GM21786 (cell line): ENCODE measurements around the gene GET4.
"Not testable (repeated sequence)": the region's sequence is repeated elsewhere in the genome, so short reads cannot be mapped to it uniquely, and the experiment has no call there.

Source experiments
- ATAC-seq: cut with Tn5 transposase; IDR thresholded peaks from one replicate; pipeline ENCODE4 v1.9.1; 2021; ENCODE audit not compliant: unreplicated experiment

The GET4 gene

DNA sequence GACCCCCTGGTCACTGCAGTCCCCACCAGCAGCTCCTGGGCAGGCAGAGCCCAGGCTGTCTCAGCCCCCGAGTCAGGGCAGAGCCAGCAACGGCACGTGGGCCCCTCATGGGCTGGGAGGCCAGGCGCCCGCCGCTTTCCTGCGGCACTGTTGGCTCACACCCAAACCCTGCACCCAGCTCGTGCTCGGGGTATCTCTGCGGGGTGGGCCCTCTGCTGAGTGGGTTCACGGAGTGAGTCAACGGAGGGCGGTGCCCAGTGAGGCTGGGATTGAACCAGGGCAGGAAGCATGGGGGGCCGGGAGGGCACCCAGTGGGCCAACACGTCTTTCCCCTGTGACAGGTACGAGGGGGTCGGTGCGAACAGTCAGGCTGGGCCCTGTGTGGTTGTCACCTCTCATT is 49.2 kb downstream of the GET4 start:
- ATAC-seq: no peak

DNA sequence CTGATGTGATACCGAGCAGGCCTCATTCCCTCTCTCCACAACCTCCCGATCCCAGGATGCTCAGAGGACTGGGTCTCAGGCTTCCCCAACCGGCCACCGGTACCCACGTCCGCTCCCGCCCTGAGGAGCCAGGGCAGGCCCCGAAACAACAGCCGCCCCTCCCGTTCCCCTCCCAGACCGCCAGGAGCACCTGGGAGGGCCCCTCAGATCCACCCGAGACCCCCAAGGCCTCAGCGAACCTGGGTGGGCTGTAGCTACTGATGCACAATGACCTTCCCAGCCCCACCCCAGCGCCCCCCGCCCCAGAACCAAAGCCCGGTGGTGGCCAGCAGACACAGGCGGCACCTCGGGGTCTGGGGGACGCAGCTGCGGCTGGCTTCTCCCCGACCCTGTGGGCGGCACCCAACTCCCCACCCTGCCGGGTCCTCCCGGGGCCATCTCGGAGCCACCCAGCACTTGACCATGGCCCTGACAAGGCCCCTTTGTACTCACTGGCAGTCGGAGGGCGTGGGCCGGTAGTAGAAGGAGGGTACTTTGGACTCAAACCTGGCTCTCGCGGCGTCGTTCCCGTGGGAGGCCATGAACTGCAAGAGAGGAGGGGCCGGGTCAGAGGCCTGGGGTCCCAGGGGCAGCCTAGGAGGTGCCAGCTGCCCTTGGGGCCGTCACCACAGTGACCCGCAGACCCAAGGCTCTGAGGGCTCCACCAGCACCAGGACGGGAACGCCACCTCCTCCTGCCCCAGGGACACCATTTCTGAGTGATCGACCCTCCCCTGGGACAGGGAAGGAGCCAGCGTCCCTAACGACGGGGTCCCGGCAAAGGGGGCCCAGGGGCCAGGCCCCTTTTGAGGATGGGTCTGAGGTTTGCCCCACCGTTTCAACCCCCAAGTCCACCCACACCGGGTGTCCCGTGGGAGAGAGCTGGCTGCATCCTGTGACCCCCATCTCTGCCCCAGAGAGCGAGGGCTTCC is 50.0 kb downstream of the GET4 start:
- no peak for ATAC-seq

DNA sequence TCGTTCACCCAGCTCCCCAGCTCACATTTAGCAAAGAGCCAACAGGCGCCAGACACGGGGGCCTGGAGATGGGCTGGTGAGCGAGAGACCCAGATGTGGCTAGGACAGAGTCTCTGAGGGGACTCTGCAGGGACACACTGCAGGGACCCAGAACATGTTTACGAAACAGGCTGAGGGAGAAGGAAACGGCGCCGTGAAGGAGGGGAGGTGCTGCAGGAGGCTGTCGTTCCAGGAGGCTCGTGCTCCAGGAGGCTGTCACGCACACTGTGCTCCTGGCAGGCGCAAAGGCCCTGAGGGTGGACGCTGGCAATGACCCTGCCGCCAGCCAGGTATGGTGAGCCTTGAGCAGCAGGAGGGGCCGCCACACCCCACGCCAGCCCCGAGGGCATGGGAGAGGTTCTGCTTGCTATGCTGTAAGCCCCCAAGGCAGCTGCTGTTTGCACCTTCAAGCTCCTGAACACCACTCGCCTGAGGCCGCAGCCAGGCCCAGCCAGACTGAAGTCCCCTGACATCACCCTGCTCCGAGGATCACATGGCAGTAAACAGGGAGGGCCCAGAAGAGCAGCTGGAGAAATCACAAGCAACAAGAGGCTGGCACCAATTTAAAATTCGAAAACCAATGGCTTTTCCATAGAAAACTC is 50.8 kb downstream of the GET4 start:
- no peak for ATAC-seq

DNA sequence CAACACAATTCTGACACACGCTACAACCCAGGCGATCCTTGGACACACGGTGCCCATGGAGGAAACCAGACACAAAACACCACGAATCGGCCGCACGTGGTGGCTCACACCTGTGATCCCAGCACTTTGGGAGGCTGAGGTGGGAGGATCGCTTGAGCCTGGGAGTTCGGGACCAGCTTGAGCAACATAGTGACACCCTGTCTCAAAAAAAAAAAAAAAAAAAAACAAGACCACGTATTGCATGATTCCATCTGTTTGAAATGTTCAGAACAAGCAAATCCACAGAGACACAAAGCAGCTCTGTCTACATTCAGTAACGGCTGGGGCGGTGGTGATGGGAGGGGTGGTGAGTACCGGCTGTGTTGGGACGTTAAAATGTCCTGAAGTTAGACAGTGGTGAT is 53.0 kb downstream of the GET4 start:
- no peak for ATAC-seq

DNA sequence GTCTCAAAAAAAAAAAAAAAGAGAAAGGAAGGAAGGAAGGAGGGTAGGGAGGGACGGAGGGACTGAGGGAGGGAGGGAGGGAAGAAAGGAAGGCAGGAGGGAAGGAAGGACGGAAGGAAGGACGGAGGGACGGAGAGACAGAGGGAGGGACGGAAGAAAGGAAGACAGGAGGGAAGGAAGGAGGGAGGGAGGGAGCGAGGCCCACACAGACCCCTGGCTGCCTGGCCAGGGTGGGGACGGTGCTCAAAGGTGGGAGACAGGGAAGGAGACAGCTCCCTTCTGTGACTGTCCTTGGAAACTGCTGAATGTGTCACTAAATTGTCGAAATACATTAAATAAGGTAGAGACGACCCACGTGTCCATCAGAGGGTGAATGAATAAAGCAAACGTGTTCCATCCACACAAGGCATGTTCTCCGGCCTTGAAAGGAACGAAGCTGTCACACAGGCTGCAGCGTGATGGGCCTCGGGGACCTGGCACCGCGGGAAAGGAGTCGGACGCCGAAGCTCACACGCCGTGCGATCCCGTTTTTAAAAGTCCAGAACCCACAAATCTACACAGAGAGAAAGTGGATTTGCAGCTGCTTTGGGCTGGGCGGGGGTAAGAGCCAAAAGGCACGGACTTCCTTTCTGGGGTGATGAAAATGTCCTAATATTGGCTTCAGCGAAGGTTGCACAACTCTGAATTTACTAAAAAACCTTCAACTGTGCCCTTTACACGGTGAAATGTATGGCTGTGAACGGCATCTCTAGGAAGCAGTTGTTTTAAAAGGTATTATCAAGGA is 54.8 kb downstream of the GET4 start:
- no peak for ATAC-seq

DNA sequence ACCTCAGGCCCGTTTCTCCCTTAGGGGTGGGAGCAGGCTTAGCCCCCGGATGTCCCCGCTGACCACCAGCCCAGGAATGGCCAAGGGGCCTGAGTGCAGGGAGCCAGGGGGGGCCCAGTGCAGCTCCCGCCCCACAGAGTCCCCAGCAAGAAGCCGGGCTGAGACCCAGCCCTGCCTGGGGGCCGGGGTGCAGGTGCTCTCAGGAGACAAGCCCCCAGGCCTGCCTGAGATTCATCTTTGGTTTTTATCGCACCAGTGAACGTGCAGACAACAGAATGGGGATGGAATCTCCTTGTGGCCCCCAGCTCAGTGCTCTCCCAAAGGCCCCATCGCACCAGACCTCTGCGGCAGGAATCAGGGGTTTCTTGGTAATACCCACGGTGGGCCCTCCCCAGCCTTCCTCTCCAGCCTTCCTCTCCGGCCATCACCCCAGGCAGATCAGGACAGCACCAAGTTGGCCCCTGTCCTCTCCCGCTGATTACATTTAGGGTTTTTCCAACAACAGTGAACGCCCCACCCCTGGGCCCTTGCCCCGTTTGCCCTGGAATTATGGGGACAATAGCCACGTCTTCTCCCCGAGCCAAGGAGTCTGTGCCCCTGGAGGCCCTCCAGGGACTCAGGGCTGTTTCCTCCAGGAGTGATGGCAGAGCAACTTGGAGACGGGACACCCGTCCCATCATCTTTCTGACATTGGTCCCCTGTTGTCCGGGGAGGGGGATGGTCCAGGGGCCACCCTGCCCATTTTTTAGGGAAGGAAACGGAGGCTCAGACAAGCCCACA is 55.7 kb downstream of the GET4 start:
- no peak for ATAC-seq

DNA sequence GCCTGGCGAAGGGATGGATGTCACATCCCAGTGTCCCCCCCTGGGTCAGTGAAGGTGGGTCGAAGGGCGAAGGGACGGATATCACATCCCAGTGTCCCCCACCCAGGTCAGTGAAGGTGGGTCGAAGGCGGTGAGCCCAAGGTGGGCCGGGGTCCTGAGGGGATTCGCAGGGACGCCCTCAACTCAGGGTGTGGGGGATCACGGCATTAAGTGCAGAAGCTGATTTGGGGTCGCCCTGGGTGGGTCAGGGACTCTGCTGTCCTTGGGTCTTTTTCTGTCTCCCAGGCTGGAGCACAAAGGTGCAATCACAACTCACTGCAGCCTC is 56.3 kb downstream of the GET4 start:
- ATAC-seq: no peak

DNA sequence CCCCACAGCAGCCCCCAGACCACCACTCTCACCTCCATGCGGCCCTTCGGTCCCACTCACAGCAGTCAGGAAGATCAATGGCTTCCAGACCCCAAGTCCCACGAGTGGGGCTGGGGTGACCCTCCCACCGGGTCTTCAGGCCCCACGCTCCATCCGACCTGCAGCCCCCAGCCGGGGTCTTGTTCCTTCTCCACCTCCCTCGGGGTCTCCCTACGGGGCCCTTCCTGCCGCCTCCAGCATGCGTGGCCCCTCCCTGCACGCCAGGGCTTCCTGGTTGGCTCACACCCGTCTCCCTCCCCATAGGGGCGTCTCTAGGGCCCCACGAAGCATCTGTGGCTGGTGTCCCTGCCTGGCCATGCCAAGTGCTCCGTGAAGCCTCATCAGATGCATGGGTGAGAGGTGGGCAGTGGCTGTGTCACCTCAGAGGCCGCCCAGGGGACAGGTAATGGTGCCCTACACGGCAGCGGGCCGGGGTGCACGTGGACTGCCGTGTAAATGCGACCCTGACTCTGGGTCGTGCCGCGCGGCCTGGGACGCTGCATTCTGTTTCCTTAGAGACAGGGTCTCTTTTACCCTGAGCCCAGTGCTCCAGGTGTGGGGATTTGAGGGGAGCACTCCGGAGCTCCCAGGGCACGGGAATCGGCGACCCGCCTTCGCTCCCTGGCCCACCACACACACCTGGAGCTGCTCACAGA is 58.3 kb downstream of the GET4 start:
- ATAC-seq: no peak

DNA sequence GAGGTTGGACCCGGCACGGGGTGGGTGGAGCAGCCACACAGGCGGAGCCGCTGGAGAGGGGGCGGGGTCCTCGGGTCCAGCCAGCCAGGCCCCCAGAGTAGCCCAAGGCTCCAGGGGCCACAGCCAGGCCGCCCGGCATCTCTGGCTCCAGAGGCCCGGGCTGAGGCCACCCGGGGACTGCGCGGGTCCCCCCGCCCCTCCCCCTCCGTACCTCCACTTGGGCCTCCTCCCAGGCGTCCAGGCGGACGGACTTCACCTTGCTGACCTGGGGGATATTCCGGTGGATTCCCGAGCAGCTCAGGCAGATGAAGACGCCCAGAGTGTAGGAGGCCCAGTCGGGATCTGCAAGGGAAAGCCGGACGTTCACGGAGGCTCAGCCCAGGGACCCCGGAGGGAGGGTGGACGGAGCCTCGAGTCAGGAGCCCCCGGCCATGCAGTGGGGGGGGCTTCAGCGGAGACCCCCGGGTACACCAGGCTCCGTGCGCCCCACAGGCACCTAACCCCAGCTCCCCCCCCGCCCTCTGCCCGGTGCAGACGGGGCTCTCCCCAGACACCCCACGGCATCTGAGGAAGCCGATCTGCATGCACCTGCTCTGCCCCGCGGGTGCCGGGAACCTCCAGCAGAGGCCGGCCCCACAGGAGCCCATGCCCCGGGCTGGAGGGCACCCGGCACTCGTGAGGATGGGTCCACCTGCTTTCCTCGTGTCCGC is 59.0 kb downstream of the GET4 start:
- no peak for ATAC-seq

DNA sequence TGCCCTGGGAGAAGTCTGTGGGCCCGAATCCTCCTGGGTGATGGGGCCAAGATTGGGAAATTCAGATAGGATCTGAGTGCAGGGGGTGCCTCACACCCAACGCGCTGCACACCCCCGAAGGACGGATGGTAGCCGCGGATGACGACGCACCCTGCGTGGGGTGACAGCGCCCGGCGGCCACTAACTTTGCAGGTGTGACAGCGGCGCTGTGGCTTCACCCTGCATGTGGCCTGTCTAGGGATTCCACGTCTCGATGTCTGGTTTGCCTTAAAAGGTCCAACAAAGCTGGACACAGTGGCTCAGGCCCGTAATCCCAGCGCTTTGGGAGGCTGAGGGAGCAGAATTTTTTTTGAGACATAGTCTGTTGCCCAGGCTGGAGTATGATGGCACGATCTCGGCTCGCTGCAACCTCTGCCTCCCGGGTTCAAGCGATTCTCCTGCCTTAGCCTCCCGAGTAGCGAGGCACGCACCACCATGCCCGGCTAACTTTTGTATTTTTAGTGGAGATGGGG is 59.6 kb downstream of the GET4 start:
- no peak for ATAC-seq

DNA sequence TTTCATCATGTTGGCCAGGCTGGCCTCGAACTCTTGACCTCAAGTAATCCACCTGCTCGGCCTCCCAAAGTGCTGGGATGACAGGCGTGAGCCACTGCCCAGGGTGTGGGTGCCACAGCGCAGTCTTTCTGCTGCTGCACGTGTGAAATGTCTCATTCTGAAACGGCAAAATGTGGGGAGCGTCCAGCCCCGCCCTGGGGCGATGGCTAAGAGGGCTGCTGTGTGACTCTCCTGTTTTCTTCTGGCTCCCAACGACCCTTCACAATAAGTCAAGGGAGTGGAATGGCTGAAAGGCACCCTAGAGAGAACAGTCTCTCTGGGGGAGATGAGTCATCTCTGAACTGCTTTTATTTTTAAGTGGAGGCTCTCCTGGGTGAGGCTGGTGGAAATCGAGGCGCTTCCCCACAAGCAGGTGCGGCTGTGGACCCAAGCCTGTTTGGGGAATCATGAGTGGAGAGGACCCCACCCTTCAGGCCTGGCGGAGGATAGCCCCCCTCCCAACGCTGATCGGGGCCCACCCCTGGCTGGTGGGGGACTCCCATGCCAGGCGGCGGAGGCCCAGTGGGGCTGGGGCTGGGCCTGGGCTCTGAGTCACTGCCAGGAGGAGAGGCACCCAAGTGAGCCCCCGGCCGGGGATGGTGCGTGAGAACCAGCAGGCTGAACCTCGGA is 60.2 kb downstream of the GET4 start:
- ATAC-seq: peak; percentile 86

DNA sequence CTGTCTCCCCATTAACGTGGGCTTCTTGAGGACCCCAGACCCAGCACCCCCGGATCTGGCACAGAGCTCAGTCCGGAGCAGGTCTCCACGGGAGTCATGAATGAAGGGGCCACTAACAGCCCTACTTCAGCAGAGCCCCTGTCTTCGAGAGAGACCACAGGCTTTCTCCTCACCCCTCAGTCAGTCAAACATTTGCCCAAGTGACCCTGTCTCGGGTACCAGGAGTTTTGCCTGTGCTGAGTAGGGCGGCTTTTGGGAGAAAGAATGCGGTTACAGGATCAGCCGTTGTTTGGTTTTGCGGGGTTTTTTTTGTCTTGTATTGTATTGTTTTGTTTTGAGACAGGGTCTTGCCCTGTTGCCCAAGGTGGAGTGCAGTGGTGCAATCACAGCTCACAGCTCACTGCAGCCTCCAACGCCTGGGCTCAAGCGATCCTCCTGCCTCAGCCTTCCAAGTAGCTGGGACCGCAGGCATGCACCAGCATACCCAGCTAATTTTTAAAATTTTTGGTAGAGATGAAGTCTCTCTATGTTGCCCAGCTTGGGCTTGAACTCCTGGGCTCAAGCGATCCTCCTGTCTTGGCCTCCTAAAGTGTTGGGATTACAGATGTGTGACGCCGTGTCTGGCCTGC is 61.6 kb downstream of the GET4 start:
- no peak for ATAC-seq

DNA sequence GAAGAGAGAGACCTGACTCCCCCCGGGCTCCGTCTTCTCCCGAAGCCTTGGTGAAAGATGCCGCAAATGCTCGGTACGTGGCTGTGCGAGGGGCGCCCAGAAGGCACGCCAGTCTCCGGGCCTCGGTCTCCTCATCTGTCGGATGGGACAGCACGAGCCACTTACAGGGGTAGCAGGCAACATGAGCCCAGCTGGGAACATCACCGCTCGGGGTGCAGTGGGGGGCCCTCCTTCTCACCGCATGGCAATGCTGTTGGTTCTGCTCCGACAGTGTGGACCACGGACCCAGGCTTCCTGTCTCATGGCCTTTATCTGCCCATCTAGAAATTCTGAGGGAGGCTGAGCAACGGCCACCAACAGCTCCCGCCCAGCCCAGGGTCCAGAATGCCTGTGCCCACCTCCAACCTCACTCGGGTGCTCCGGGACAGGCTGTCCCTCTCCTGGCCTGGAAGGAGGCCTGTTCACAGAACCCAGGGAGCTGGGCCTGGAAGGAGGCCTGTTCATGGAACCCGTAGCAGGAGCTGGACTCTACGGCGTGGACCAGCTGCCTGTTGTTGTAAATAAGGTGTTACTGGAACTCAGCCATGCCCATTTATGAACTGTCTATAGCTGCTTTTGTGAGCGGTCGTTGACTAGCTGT is 62.3 kb downstream of the GET4 start:
- no peak for ATAC-seq

DNA sequence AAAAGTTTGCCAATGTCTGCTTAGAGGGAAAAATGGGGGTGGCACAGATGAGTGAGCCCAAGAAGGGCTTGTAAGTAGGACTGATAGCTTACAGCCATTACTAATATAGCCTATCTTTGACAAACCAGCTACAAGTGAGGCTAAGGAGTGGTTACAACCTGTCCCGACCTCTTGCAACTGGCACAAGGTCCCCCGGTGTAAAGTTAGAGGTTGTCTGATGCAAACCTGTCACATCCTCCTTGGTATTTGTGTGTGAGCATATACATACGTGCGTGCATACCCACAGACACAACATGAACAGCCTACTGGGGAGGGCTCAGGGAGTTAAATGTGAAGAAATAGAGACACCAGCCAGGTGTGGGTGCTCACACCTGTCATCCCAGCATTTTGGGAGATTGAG is 63.5 kb downstream of the GET4 start:
- no peak for ATAC-seq

DNA sequence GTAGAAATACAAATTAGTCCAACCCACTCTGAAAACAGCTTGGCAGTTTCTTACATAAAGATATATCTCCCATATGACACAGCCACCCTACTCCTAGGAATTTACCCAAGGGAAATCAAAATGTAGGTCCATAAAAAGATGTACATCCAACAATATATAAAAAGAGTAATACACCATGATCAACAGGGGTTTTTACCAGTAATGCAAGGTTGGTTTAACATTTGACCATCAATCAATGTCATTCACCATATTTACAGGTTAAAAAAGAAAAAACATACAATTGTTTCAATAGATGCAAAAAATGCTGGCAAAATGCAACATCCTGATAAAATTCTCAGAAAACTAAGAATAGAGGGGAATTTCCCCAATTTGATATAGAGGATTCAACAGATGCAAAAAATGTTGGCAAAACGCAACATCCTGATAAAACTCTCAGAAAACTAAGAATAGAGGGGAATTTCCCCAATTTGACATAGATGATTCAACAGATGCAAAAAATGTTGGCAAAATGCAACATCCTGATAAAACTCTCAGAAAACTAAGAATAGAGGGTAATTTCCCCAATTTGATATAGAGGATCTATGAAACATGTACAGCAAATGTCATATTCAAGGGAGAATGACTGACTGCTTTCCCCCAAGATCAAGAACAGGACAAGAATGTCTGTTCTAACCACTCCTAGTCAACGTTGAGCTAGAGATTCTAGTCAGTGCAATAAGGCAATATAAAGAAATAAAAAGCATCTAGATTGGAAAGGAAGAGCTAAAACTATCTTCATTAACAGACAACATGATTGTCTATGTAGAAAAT is 64.5 kb downstream of the GET4 start:
- no peak for ATAC-seq

DNA sequence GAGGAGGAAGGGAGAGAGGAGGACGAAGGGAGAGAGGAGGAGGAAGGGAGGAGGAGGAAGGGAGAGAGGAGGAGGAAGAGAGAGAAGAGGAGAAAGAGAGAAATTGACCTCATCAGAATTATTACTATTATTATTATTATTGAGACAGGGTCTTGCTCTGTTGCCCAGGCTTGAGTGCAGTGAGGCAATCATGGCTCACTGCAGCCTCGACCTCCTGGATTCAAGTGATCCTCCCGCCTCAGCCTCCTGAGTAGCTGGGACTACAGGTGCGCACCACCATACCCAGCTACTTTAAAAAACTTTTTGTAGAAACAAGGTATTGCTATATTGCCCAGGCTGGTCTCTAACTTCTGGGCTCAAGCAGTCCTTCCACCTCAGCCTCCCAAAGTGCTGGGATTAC is 67.4 kb downstream of the GET4 start:
- not testable (repeated sequence) for ATAC-seq

DNA sequence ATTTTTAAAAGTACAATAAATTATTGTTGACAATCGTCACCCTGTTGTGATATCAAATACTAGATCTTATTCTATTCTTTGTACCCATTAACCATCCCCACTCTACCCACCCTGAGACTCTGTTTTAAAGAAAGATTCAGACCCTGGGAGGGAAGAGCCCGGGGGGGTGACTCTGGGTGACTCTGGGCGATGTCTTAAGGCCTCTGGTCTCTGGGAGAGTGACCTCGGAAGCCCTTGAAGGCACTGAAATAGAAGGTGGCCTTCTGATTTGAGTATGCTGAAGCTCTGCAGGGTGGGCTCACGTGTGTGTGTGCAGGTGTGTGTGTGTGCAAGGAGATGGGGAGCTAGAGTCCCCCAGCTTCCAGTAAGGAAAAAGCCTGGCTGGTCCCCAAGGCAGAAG is 68.4 kb downstream of the GET4 start:
- no peak for ATAC-seq
